GM18907 (cell line): ENCODE data around the gene MBOAT1.

Experiments
- ATAC-seq: cut with Tn5 transposase; IDR thresholded peaks from one replicate; pipeline ENCODE4 v1.9.1; 2021; ENCODE audit warnings: mild to moderate bottlenecking, moderate library complexity; ENCODE audit not compliant: unreplicated experiment

The MBOAT1 gene

GRCh38 chr6:20056350-20056992 lies 155.8 kb downstream of the MBOAT1 start:
- peak; percentile 79 for ATAC-seq

- no peak for ATAC-seq
Measured at GRCh38 chr6:20055916-20056315, 156.4 kb downstream of the MBOAT1 start.
